ENCODE measurements around the gene SCN2B.

SCN2B gene

GRCh38 chr11:118219732-118220131, 43.3 kb upstream of the SCN2B start:
- no peak overlapping the region for H3K27ac ChIP-seq
- DNase-seq (ENCODE audit: low spot score): no peak
- TF ChIP-seq CTCF (conservative IDR thresholded peaks at IDR 0.05; ENCODE audit: low read depth): no peak
- ChIA-PET POLR2A (ENCODE audit: low non-redundant PET) (no interaction called here), CTCF (no interaction called here)

GRCh38 chr11:118219244-118219643, 42.8 kb upstream of the SCN2B start:
- no peak for TF ChIP-seq CTCF (conservative IDR thresholded peaks at IDR 0.05; ENCODE audit: low read depth)
- no peak overlapping the region for H3K27ac ChIP-seq
- ChIA-PET POLR2A (ENCODE audit: low non-redundant PET) (no interaction called here), CTCF (interaction anchor here (0.9 kb wide), 1 partner anchor 47 kb away, joined by 3 read pairs; no protein-coding TSS in a partner anchor)
- no peak for DNase-seq (ENCODE audit: low spot score)

GRCh38 chr11:118217575-118217974, 41.1 kb upstream of the SCN2B start:
- CTCF ChIA-PET: interaction anchor here (1.0 to 1.5 kb wide), 2 partner anchors 19 to 49 kb away, joined by 3 to 6 read pairs; no protein-coding TSS in a partner anchor
- no peak overlapping the region for H3K27ac ChIP-seq
- DNase-seq (ENCODE audit: low spot score): no peak
- POLR2A ChIA-PET (ENCODE audit: low non-redundant PET): no interaction called here
- no peak for TF ChIP-seq CTCF (conservative IDR thresholded peaks at IDR 0.05; ENCODE audit: low read depth)

- TF ChIP-seq CTCF (conservative IDR thresholded peaks at IDR 0.05; ENCODE audit: low read depth): no peak
- no peak for DNase-seq (ENCODE audit: low spot score)
- no peak overlapping the region for H3K27ac ChIP-seq
- ChIA-PET POLR2A (ENCODE audit: low non-redundant PET) (no interaction called here), CTCF (interaction anchor here (0.8 to 1.5 kb wide), 3 partner anchors 10 to 48 kb away, joined by 3 to 6 read pairs (median 4); no protein-coding TSS in a partner anchor)
Measured at GRCh38 chr11:118216621-118217481, 40.4 kb upstream of the SCN2B start.

- DNase-seq (ENCODE audit: low spot score): no peak
- TF ChIP-seq CTCF (conservative IDR thresholded peaks at IDR 0.05; ENCODE audit: low read depth): no peak
- CTCF ChIA-PET: interaction anchor here (0.8 to 2.0 kb wide), 2 partner anchors 11 to 17 kb away, joined by 4 to 5 read pairs; no protein-coding TSS in a partner anchor
- POLR2A ChIA-PET (ENCODE audit: low non-redundant PET): no interaction called here
- no peak overlapping the region for H3K27ac ChIP-seq
Measured at GRCh38 chr11:118215765-118216164, 39.3 kb upstream of the SCN2B start.

- no peak for TF ChIP-seq CTCF (conservative IDR thresholded peaks at IDR 0.05; ENCODE audit: low read depth)
Measured at GRCh38 chr11:118215262-118215661, 38.8 kb upstream of the SCN2B start.

More at GRCh38 chr11:118215262-118215661, 38.8 kb upstream of the SCN2B start:
- H3K27ac ChIP-seq: no peak overlapping the region
- CTCF ChIA-PET: interaction anchor here (2.0 kb wide), 1 partner anchor 17 kb away, joined by 5 read pairs; no protein-coding TSS in a partner anchor
- POLR2A ChIA-PET (ENCODE audit: low non-redundant PET): no interaction called here
- no peak for DNase-seq (ENCODE audit: low spot score)

Data from RWPE1 (cell line).